HepG2 (cell line): ENCODE results near the gene ARL4D. TPM values are rescaled to one million over a fixed set of nuclear protein-coding genes. Genes with fewer than 3 reads are reported as not detected.
A peak's percentile ranks its signal among the peaks of the same experiment; 100 is the strongest.

Experiments used
- BRD4 ChIP-seq: sonication (generic); formaldehyde crosslinking; IDR thresholded peaks from 2 replicates; pipeline ENCODE4 v1.4.0; 2020; ENCODE audit warnings: missing genetic modification reagents
- CREM ChIP-seq, 2 experiments: sonication (generic) in 1 of 2; formaldehyde crosslinking in 1 of 2; IDR thresholded peaks; 2 replicates each; pipeline versions ENCODE4 v1.4.0 to v1.6.1; 2016 to 2020; ENCODE audit warnings: antibody characterized with exemption in 1 of 2, mild to moderate bottlenecking in 1 of 2, missing genetic modification reagents in 1 of 2
- FLYWCH1 ChIP-seq: sonication (generic); formaldehyde crosslinking; IDR thresholded peaks from 2 replicates; pipeline ENCODE4 v1.8.1; 2023; ENCODE audit warnings: mild to moderate bottlenecking, missing genetic modification reagents
- GLI4 ChIP-seq: sonication (generic); formaldehyde crosslinking; IDR thresholded peaks from 2 replicates; pipeline ENCODE4 v1.5.1; 2020; ENCODE audit warnings: missing genetic modification reagents, mild to moderate bottlenecking, moderate library complexity, borderline replicate concordance
- MAFG ChIP-seq: sonication (generic); formaldehyde crosslinking; IDR thresholded peaks from 2 replicates; pipeline ENCODE4 v1.5.1; 2020; ENCODE audit warnings: mild to moderate bottlenecking, missing genetic modification reagents
- MXD4 ChIP-seq: IDR thresholded peaks from 2 replicates; pipeline ENCODE4 v1.6.1; 2016; ENCODE audit warnings: mild to moderate bottlenecking, missing biosample characterization, missing genetic modification reagents
- MZF1 ChIP-seq: sonication (generic); formaldehyde crosslinking; IDR thresholded peaks from 2 replicates; pipeline ENCODE4 v1.8.1; 2023; ENCODE audit warnings: mild to moderate bottlenecking, missing genetic modification reagents, borderline replicate concordance
- NPAS2 ChIP-seq: sonication (generic); formaldehyde crosslinking; IDR thresholded peaks from 2 replicates; pipeline ENCODE4 v1.8.0; 2022; ENCODE audit warnings: mild to moderate bottlenecking, missing genetic modification reagents, borderline replicate concordance
- SCMH1 ChIP-seq: sonication (generic); formaldehyde crosslinking; IDR thresholded peaks from 2 replicates; pipeline ENCODE4 v1.9.0; 2021; ENCODE audit warnings: missing genetic modification reagents, mild to moderate bottlenecking, borderline replicate concordance
- SRF ChIP-seq: IDR thresholded peaks from 2 replicates; pipeline ENCODE4 v1.6.1; 2011; ENCODE audit warnings: mild to moderate bottlenecking, low read depth, low read length, moderate library complexity
- TBX2 ChIP-seq: sonication (generic); formaldehyde crosslinking; IDR thresholded peaks from 2 replicates; pipeline ENCODE4 v1.5.0; 2020; ENCODE audit warnings: missing genetic modification reagents, mild to moderate bottlenecking, borderline replicate concordance
- TCF7 ChIP-seq: sonication (generic); IDR thresholded peaks from 2 replicates; pipeline ENCODE4 v1.6.1; 2016; ENCODE audit warnings: antibody characterized with exemption, low read depth
- TOE1 ChIP-seq: sonication (generic); formaldehyde crosslinking; IDR thresholded peaks from 2 replicates; pipeline ENCODE4 v1.4.0; 2020; ENCODE audit warnings: mild to moderate bottlenecking, missing genetic modification reagents
- ZBTB1 ChIP-seq: sonication (generic); formaldehyde crosslinking; IDR thresholded peaks from 2 replicates; pipeline ENCODE4 v1.4.0; 2020; ENCODE audit warnings: missing genetic modification reagents, borderline replicate concordance
- ZFP36L2 ChIP-seq: sonication (generic); formaldehyde crosslinking; IDR thresholded peaks from 2 replicates; pipeline ENCODE4 v1.4.0; 2020; ENCODE audit warnings: missing genetic modification reagents
- ZFY ChIP-seq: sonication (generic); formaldehyde crosslinking; IDR thresholded peaks from 2 replicates; pipeline ENCODE4 v1.4.0; 2020; ENCODE audit warnings: missing genetic modification reagents
- ZNF747 ChIP-seq: sonication (generic); formaldehyde crosslinking; IDR thresholded peaks from 2 replicates; pipeline ENCODE4 v1.8.1; 2023; ENCODE audit warnings: missing genetic modification reagents, mild to moderate bottlenecking, borderline replicate concordance
- ZNF782 ChIP-seq: sonication (generic); formaldehyde crosslinking; IDR thresholded peaks from 2 replicates; pipeline ENCODE4 v1.4.0; 2020; ENCODE audit warnings: missing genetic modification reagents, mild to moderate bottlenecking, borderline replicate concordance
- polyA plus RNA-seq, 8 experiments: library from polyadenylated mRNA; depleted of rRNA in 3 of 8; stranded (reverse) in 7 of 8; unstranded in 1 of 8; fragments of >200 nt; fragmentation: Illumina TruSeq in 4 of 8; extraction: Trizol in 4 of 8; gene quantifications; 2 replicates each; pipeline versions ENCODE4 v1.2.1 to v1.2.3, GENCODE V29; 2011 to 2016; ENCODE audit warnings: low read depth in 4 of 8, missing spikeins in 1 of 8, mixed read lengths in 1 of 8; ENCODE audit not compliant: insufficient read depth in 1 of 8
- total RNA-seq, 5 experiments: library from RNA; depleted of rRNA; stranded (reverse); fragments of >200 nt; fragmentation: Illumina TruSeq; extraction: Trizol; gene quantifications; 2 replicates each; pipeline ENCODE4 v1.2.3, GENCODE V29; 2016; ENCODE audit warnings: low read depth in 1 of 5
- TF ChIP-seq, protein P1 (sequence below): sonication (generic); formaldehyde crosslinking; IDR thresholded peaks from 2 replicates; pipeline ENCODE4 v1.4.0; 2020; ENCODE audit warnings: missing genetic modification reagents
- TF ChIP-seq, protein P2 (sequence below): sonication (generic); formaldehyde crosslinking; IDR thresholded peaks from 2 replicates; pipeline ENCODE4 v1.4.0; 2020; ENCODE audit warnings: missing genetic modification reagents, borderline replicate concordance
- TF ChIP-seq, protein P3 (sequence below): sonication (generic); formaldehyde crosslinking; IDR thresholded peaks from 2 replicates; pipeline ENCODE4 v1.5.0; 2020; ENCODE audit warnings: mild to moderate bottlenecking, missing genetic modification reagents, moderate library complexity

The ARL4D gene
- total and polyA plus RNA-seq, 2 of the 13 experiments (the other 11 are each of a cell fraction or from before 2014, with no cell fraction given), result 9.0 to 25.9 TPM

DNA sequence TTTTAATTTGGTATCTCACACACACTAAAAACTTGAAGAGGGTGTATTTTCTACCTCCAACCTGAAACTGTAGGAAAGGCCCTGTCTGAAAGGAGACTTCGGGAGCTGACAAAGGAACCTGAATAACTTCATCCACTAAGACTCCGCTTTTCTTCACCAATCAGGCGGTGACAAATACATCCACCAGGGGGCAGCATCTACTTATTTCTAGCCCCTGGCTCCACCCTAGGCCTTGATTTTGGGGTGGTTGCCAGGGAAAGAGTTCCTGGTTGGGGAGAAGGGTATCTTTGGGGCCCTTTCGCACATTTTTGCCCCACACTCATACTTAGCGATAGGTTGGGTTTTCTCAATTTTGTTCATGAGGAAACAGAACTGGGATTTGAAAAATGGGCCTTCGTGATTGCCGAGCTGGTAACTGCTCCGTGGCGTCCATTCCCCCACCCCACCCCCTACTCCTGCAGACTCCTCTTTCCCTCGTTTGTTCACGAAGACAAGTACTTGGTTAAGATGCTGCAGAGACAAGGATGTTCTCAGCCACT is 4.8 kb upstream of the ARL4D start (continued):
- TF ChIP-seq, protein P1, sequence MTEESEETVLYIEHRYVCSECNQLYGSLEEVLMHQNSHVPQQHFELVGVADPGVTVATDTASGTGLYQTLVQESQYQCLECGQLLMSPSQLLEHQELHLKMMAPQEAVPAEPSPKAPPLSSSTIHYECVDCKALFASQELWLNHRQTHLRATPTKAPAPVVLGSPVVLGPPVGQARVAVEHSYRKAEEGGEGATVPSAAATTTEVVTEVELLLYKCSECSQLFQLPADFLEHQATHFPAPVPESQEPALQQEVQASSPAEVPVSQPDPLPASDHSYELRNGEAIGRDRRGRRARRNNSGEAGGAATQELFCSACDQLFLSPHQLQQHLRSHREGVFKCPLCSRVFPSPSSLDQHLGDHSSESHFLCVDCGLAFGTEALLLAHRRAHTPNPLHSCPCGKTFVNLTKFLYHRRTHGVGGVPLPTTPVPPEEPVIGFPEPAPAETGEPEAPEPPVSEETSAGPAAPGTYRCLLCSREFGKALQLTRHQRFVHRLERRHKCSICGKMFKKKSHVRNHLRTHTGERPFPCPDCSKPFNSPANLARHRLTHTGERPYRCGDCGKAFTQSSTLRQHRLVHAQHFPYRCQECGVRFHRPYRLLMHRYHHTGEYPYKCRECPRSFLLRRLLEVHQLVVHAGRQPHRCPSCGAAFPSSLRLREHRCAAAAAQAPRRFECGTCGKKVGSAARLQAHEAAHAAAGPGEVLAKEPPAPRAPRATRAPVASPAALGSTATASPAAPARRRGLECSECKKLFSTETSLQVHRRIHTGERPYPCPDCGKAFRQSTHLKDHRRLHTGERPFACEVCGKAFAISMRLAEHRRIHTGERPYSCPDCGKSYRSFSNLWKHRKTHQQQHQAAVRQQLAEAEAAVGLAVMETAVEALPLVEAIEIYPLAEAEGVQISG (CRISPR knock-in tag), result peak; percentile 97
- TF ChIP-seq CREM (IDR thresholded peaks at IDR 0.05) (0 out of 2 replicates have a peak, but pooled peaks have one; percentile 17), CREM (CRISPR knock-in tag; IDR thresholded peaks at IDR 0.05) (no peak), NPAS2 (CRISPR knock-in tag) (0 out of 2 replicates have a peak, but pooled peaks have one; percentile 68), ZFY (peak; percentile 72), FLYWCH1 (CRISPR knock-in tag) (no peak), SRF (no peak), ZNF782 (CRISPR knock-in tag) (peak; percentile 36; the same call in 1 of the 2 replicates), TBX2 (CRISPR knock-in tag) (peak; percentile 41; the same call in 1 of the 2 replicates), GLI4 (CRISPR knock-in tag) (0 out of 2 replicates have a peak, but pooled peaks have one; percentile 50), MAFG (CRISPR knock-in tag) (no peak), BRD4 (CRISPR knock-in tag) (0 out of 2 replicates have a peak, but pooled peaks have one; percentile 42), ZFP36L2 (no peak), MZF1 (CRISPR knock-in tag) (no peak), ZNF747 (peak; percentile 64; the same call in 1 of the 2 replicates), TOE1 (no peak), TCF7 (no peak), MXD4 (CRISPR knock-in tag) (0 out of 2 replicates have a peak, but pooled peaks have one; percentile 52), SCMH1 (CRISPR knock-in tag) (no peak), ZBTB1 (CRISPR knock-in tag) (no peak)
- TF ChIP-seq, protein P2, sequence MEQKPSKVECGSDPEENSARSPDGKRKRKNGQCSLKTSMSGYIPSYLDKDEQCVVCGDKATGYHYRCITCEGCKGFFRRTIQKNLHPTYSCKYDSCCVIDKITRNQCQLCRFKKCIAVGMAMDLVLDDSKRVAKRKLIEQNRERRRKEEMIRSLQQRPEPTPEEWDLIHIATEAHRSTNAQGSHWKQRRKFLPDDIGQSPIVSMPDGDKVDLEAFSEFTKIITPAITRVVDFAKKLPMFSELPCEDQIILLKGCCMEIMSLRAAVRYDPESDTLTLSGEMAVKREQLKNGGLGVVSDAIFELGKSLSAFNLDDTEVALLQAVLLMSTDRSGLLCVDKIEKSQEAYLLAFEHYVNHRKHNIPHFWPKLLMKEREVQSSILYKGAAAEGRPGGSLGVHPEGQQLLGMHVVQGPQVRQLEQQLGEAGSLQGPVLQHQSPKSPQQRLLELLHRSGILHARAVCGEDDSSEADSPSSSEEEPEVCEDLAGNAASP (CRISPR knock-in tag), result peak; percentile 30; the same call in 1 of the 2 replicates
- TF ChIP-seq, protein P3, sequence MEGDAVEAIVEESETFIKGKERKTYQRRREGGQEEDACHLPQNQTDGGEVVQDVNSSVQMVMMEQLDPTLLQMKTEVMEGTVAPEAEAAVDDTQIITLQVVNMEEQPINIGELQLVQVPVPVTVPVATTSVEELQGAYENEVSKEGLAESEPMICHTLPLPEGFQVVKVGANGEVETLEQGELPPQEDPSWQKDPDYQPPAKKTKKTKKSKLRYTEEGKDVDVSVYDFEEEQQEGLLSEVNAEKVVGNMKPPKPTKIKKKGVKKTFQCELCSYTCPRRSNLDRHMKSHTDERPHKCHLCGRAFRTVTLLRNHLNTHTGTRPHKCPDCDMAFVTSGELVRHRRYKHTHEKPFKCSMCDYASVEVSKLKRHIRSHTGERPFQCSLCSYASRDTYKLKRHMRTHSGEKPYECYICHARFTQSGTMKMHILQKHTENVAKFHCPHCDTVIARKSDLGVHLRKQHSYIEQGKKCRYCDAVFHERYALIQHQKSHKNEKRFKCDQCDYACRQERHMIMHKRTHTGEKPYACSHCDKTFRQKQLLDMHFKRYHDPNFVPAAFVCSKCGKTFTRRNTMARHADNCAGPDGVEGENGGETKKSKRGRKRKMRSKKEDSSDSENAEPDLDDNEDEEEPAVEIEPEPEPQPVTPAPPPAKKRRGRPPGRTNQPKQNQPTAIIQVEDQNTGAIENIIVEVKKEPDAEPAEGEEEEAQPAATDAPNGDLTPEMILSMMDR, result peak; percentile 96
